Cardiac fibroblast (primary cell): Measurements from ENCODE around the gene ZNRD2.

ENCODE experiments used
- DNase-seq, 2 donors: peaks; one replicate each; pipeline versions ENCODE4 v3.0.0 to v3.0.0-alpha.2; 2010; ENCODE audit warnings: low read depth in 2 of 2
- H3K4me3 ChIP-seq, 2 donors: replicated peaks in 1 of 2; 1 replicate in 1 of 2; 2 replicates in 1 of 2; pipeline ENCODE4 v1.5.1; 2011; ENCODE audit warnings: low read depth in 2 of 2, low read length in 2 of 2, mild to moderate bottlenecking in 2 of 2, moderate library complexity in 1 of 2
- CTCF ChIP-seq: IDR thresholded peaks from one replicate; pipeline ENCODE4 v1.5.1; 2011; ENCODE audit warnings: low read depth, mild to moderate bottlenecking, low read length, inconsistent platforms

ZNRD2 gene

GRCh38 chr11:65613091-65613928 lies 43.0 kb downstream of the ZNRD2 start:
- peak overlapping the region; percentile 81 to 85 for H3K4me3 ChIP-seq
- no peak for TF ChIP-seq CTCF
- DNase-seq: peak in 1 of 2 donors; percentile 17

DNA sequence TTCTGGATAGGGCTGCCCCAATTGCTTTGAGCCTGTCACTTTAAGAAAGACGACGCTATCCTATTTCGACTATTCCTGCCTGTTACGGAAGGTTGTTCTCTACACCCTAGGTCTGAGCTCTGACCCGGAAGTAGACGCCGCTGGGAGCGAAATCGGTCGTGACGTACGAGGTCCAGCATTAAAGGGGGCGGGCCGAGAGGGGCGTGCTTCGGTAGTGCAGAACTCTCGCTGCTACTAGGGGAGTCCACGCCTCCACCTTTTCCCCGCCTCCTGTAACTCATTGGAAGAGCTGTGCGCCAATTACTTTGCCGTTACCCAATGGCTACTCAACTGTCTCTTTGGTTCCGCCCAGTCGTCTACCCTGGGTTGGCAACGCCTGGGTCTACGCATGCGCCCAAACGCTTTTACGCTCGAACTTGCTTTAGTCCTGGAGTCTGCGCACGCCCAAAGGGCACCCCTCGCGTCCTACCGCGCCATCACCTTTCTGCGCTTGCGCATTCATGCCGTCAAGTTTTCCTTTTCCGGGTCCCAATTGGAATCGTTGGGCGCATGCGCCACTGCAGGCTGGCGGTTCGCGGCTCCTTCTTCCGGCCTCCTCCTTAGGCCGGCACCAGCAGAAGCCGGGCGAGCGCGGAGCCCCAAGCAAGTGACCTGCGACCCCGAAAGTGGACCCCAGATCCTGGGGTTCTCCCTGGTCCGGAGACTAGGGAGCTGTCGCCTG lies 45.1 kb downstream of the ZNRD2 start, which contains the start of gene PCNX3:
PCNX3 (plus strand) TSS at position 548 of the 721 bp plus-strand sequence. CDS start 536 bp downstream, outside the sequence.
- peak within 1 kb of the TSS; percentile 81 to 95 for H3K4me3 ChIP-seq
- TF ChIP-seq CTCF: no peak
- peak; percentile 100 for DNase-seq

DNA sequence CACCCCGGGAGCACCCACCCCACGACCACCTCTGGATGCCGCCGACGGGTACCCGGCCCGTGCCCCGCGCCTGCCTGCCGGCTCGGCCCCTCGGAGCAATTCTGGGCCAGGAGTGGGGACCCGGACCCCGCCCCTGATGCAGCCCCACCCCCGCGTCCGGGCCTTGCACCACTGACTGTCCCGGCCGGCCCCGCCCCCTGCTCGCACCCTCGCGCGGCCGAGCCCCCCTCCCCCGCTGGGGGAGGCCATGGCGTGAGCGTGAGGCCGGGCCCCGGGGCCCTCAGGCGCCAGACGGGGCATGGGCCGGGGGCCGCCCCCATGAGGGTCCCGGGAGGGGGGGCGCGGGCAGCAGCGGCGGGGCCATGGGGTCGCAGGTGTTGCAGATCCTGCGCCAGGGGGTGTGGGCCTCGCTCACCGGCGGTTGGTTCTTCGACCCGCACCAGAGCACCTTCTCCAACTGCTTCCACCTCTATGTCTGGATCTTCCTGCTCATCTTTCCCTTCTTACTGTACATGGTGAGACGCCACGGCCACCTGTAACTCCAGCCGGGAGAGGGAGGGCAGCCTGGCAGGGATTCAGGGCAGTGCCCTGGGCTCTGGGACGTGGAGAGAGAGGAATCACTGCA lies 45.8 kb downstream of the ZNRD2 start:
- peak overlapping the region; percentile 74 to 95 for H3K4me3 ChIP-seq
- TF ChIP-seq CTCF: no peak
- DNase-seq: peak; percentile 17 to 27

- TF ChIP-seq CTCF: no peak
- peak overlapping the region; percentile 74 to 95 for H3K4me3 ChIP-seq
- DNase-seq: no peak
Measured at GRCh38 chr11:65616575-65617001, 46.3 kb downstream of the ZNRD2 start.

DNA sequence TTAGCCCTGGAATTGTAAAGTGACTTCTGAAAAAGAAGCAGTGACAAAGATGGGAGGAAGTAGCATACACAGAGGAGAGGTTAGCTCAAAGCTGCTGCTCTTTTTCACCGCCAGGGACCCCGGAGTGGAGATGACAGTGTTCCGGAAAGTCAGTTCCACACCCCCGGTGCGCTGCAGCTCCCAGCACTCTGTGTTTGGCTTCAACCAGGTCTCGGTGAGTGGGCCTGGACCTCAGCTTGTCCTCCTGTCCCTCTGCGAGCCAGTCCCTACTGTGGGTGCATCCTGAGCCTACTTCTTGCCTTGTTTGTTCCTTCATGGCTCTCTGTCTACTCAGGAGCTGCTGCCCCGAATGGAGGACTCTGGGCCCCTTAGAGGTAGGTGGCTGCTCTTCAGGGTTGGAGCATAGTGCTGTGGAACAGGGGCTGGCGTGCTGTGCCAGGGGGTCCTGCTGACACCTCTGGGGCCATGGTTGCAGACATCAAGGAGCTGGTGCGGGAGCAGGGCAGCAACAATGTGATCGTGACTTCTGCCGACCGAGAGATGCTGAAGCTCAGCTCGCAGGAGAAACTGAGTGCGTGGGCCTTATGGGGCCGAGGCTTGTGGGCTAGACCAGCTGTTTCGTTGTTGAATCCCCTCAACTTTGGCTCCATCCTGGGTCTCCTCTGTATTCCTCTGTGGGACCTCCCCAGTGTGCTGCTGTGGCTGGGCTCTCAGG lies 47.0 kb downstream of the ZNRD2 start:
- DNase-seq: no peak
- H3K4me3 ChIP-seq: peak overlapping the region in 1 of 2 donors; percentile 95
- no peak for TF ChIP-seq CTCF
